ENCODE results near the gene SUV39H1.

The SUV39H1 gene

DNA sequence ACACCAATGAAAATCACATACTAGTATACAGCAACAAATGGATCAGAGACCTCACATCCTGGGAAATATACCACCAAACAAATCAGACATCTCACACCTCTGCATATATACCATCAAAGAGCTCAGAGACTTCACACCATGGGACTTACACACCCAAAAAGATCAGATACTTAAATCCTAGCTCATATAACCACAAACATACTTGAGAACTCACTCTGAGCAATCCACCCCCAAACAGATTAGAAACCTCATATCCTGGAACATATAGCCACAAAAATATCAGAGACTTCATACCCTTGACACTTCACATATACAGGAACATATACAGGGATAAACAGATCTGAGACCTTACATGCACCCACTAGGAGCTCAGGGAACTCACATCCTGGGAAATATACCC is 32.1 kb downstream of the SUV39H1 start:
- Histone ChIP-seq H3K9ac (ENCODE audit: low read depth in 1 of 2, low read length in 2 of 2) (no peak overlapping the region), H3K4me3 (ENCODE audit: low read depth in 1 of 2, low read length in 2 of 2) (no peak overlapping the region), H3K36me3 (ENCODE audit: control insufficient read depth in 1 of 2, insufficient read depth in 2 of 2, low read length in 2 of 2) (no peaks in the 10 kb centered on the region), H3K4me1 (ENCODE audit: control insufficient read depth in 1 of 2, insufficient read depth in 2 of 2, low read length in 2 of 2) (no peaks in the 10 kb centered on the region), H3K27me3 (ENCODE audit: control insufficient read depth in 1 of 2, insufficient read depth in 2 of 2, low read length in 2 of 2) (no peaks in the 10 kb centered on the region), H3K27ac (ENCODE audit: low read depth, low read length) (no peak overlapping the region), H3K9me3 (ENCODE audit: control insufficient read depth in 1 of 2, low read length in 2 of 2) (no peaks in the 10 kb centered on the region)

DNA sequence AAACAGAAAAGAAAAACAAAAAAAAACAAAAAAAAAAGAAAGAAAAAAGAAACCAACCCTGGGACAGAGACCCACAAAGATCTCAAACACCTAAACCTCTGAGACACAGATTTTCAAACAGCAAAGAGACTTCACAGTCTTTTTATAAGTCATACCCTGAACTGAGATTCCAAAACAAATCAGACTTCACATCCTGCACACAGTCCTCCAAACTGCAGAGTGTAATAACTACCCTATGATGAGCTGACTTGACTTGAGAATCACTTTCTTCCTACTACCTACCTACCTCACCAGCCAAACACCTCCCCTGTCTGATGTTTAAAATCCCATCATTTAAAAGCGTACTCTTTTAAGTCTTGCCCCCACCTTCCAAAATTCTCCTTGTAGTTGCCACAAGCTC is 39.8 kb downstream of the SUV39H1 start:
- Histone ChIP-seq H3K27me3 (ENCODE audit: control insufficient read depth in 1 of 2, insufficient read depth in 2 of 2, low read length in 2 of 2) (no peaks in the 10 kb centered on the region), H3K4me1 (ENCODE audit: control insufficient read depth in 1 of 2, insufficient read depth in 2 of 2, low read length in 2 of 2) (peaks cover 7 to 10% of the 10 kb centered on the region in 2 donors), H3K9me3 (ENCODE audit: control insufficient read depth in 1 of 2, low read length in 2 of 2) (no peaks in the 10 kb centered on the region), H3K36me3 (ENCODE audit: control insufficient read depth in 1 of 2, insufficient read depth in 2 of 2, low read length in 2 of 2) (no peaks in the 10 kb centered on the region), H3K4me3 (ENCODE audit: low read depth in 1 of 2, low read length in 2 of 2) (peak overlapping the region in 1 of 2 donors; percentile 53), H3K27ac (ENCODE audit: low read depth, low read length) (no peak overlapping the region), H3K9ac (ENCODE audit: low read depth in 1 of 2, low read length in 2 of 2) (no peak overlapping the region)

DNA sequence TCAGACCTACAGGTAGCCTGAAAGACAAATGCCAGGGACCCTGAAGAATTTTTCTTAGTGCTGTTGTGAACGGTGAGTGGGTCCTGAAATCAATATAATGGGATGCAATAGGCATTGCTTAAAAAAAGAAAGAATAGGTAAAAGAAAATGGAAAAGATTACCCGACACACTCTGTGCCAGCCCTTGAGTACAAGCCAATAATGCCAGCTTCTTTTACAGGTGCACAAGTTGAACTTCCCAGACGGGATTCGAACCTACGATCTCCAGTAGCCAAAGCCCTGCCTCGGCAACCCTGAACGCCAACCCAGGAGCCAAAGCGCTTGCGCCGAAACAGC is 40.3 kb downstream of the SUV39H1 start:
- H3K4me1 ChIP-seq (ENCODE audit: control insufficient read depth in 1 of 2, insufficient read depth in 2 of 2, low read length in 2 of 2), result peaks cover 7 to 10% of the 10 kb centered on the region in 2 donors
- peak overlapping the region; percentile 53 to 90 for H3K4me3 ChIP-seq (ENCODE audit: low read depth in 1 of 2, low read length in 2 of 2)
- peak overlapping the region in 1 of 2 donors; percentile 81 for H3K9ac ChIP-seq (ENCODE audit: low read depth in 1 of 2, low read length in 2 of 2)
- no peaks in the 10 kb centered on the region for H3K9me3 ChIP-seq (ENCODE audit: control insufficient read depth in 1 of 2, low read length in 2 of 2)
- H3K36me3 ChIP-seq (ENCODE audit: control insufficient read depth in 1 of 2, insufficient read depth in 2 of 2, low read length in 2 of 2), result no peaks in the 10 kb centered on the region
- no peaks in the 10 kb centered on the region for H3K27me3 ChIP-seq (ENCODE audit: control insufficient read depth in 1 of 2, insufficient read depth in 2 of 2, low read length in 2 of 2)
- H3K27ac ChIP-seq (ENCODE audit: low read depth, low read length), result no peak overlapping the region

DNA sequence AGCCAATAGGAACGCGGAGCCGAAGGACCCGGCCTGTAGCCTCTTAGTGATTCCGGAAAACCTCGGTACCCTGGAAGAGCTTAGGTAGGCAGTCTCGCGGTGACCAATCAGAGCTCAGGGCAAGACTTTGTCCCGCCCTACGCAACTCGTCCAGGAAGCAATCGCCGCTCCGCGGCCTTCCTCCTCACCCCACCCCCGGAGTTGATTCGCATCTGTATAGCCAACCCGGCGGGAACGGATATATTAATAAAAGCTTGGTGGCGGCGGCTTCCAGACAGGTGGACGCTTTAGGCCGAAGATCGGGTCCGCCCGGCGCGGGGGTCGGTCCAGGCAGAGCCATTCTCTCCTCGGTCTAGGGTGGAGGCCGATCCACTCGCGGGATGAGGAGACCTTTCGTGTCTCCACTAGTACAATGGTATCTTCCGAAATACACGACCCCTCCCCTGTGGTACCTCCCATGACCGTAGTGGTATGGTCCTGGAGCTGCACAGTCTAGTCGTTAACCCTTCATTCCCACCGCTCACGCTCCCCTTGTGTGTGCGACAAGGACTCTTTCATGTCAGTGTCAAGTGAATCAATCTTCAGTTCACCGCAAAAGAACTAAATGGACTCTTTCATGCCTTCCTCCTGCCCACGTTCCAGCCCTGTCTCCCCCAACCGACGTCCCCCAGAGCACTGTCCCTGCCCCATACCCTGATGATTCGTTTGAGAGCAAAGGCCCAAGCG is 40.8 kb downstream of the SUV39H1 start:
- Histone ChIP-seq H3K4me3 (ENCODE audit: low read depth in 1 of 2, low read length in 2 of 2) (peak overlapping the region; percentile 80 to 90), H3K4me1 (ENCODE audit: control insufficient read depth in 1 of 2, insufficient read depth in 2 of 2, low read length in 2 of 2) (peaks cover 7 to 10% of the 10 kb centered on the region in 2 donors), H3K9me3 (ENCODE audit: control insufficient read depth in 1 of 2, low read length in 2 of 2) (no peaks in the 10 kb centered on the region)

DNA sequence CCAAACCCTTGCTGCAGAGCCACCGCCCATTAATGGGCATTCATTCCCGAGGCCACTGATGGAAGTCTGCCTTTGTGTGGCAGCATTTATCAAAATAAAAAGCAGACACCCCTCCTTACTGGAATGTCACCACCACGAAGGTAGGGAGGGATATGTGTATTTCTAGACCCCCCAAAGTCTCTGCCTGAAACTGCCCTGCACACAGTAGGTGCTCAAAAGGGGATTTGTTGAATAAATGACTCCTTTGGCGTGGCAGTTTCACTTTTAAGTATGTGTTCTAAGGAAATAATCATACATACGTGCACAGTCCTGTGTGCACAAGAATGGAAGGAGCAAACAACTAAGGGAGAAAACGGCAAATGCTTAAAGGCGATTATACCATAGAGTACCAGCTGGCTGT is 41.4 kb downstream of the SUV39H1 start:
- no peaks in the 10 kb centered on the region for H3K36me3 ChIP-seq (ENCODE audit: control insufficient read depth in 1 of 2, insufficient read depth in 2 of 2, low read length in 2 of 2)
- H3K9ac ChIP-seq (ENCODE audit: low read depth in 1 of 2, low read length in 2 of 2), result peak overlapping the region; percentile 81 to 85
- H3K27ac ChIP-seq (ENCODE audit: low read depth, low read length), result peak overlapping the region; percentile 78
- no peaks in the 10 kb centered on the region for H3K27me3 ChIP-seq (ENCODE audit: control insufficient read depth in 1 of 2, insufficient read depth in 2 of 2, low read length in 2 of 2)
- H3K9me3 ChIP-seq (ENCODE audit: control insufficient read depth in 1 of 2, low read length in 2 of 2), result no peaks in the 10 kb centered on the region
- peak overlapping the region; percentile 80 to 90 for H3K4me3 ChIP-seq (ENCODE audit: low read depth in 1 of 2, low read length in 2 of 2)
- peaks cover 7 to 10% of the 10 kb centered on the region in 2 donors for H3K4me1 ChIP-seq (ENCODE audit: control insufficient read depth in 1 of 2, insufficient read depth in 2 of 2, low read length in 2 of 2)

More for the DNA sequence above, 40.8 kb downstream of the SUV39H1 start:
- Histone ChIP-seq H3K36me3 (ENCODE audit: control insufficient read depth in 1 of 2, insufficient read depth in 2 of 2, low read length in 2 of 2) (no peaks in the 10 kb centered on the region), H3K27me3 (ENCODE audit: control insufficient read depth in 1 of 2, insufficient read depth in 2 of 2, low read length in 2 of 2) (no peaks in the 10 kb centered on the region), H3K9ac (ENCODE audit: low read depth in 1 of 2, low read length in 2 of 2) (peak overlapping the region; percentile 81 to 85), H3K27ac (ENCODE audit: low read depth, low read length) (peak overlapping the region; percentile 78)

DNA sequence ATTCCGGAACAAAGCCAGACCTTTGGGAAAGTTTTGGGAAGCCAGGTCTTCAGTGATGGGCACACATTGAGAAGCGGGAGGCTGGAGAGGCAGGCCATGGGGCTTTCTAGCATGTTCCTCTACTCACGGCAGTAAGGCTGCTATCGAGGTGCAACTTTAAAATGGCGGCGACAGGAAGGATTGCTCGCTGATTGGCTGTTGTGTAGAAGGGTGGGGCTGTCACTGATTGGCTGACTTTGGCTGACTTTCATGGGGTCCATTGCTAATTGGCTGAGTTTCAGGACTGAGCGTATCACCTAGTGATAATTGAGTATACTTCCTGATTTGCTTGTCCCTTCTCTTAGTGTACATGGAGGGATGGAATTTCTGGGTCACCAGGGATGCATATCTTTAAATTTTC is 45.3 kb downstream of the SUV39H1 start:
- Histone ChIP-seq H3K9ac (ENCODE audit: low read depth in 1 of 2, low read length in 2 of 2) (no peak overlapping the region), H3K9me3 (ENCODE audit: control insufficient read depth in 1 of 2, low read length in 2 of 2) (no peaks in the 10 kb centered on the region), H3K27ac (ENCODE audit: low read depth, low read length) (no peak overlapping the region), H3K4me3 (ENCODE audit: low read depth in 1 of 2, low read length in 2 of 2) (no peak overlapping the region), H3K36me3 (ENCODE audit: control insufficient read depth in 1 of 2, insufficient read depth in 2 of 2, low read length in 2 of 2) (no peaks in the 10 kb centered on the region), H3K27me3 (ENCODE audit: control insufficient read depth in 1 of 2, insufficient read depth in 2 of 2, low read length in 2 of 2) (no peaks in the 10 kb centered on the region), H3K4me1 (ENCODE audit: control insufficient read depth in 1 of 2, insufficient read depth in 2 of 2, low read length in 2 of 2) (peaks cover 6 to 7% of the 10 kb centered on the region in 2 donors)

DNA sequence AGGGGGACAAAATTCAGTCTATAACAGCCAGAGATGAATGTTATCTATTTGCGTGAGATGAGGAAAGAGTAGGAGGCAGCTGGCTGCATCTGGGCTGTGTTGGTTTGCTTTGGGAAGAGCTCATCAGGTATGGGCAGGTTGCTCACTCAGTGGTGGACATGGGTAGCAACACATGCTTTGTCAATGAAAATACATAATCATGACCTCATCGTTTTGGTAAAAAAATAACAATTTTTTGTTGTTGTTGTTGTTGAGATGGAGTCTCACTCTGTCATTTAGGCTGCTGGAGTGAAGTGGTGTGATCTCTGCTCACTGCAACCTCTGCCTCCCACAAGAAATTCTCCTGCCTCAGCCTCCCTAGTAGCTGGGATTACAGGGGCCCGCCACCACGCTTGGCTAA is 48.7 kb downstream of the SUV39H1 start:
- Histone ChIP-seq H3K4me1 (ENCODE audit: control insufficient read depth in 1 of 2, insufficient read depth in 2 of 2, low read length in 2 of 2) (no peaks in the 10 kb centered on the region), H3K9ac (ENCODE audit: low read depth in 1 of 2, low read length in 2 of 2) (no peak overlapping the region), H3K9me3 (ENCODE audit: control insufficient read depth in 1 of 2, low read length in 2 of 2) (no peaks in the 10 kb centered on the region), H3K36me3 (ENCODE audit: control insufficient read depth in 1 of 2, insufficient read depth in 2 of 2, low read length in 2 of 2) (no peaks in the 10 kb centered on the region), H3K4me3 (ENCODE audit: low read depth in 1 of 2, low read length in 2 of 2) (no peak overlapping the region), H3K27me3 (ENCODE audit: control insufficient read depth in 1 of 2, insufficient read depth in 2 of 2, low read length in 2 of 2) (no peaks in the 10 kb centered on the region), H3K27ac (ENCODE audit: low read depth, low read length) (no peak overlapping the region)

DNA sequence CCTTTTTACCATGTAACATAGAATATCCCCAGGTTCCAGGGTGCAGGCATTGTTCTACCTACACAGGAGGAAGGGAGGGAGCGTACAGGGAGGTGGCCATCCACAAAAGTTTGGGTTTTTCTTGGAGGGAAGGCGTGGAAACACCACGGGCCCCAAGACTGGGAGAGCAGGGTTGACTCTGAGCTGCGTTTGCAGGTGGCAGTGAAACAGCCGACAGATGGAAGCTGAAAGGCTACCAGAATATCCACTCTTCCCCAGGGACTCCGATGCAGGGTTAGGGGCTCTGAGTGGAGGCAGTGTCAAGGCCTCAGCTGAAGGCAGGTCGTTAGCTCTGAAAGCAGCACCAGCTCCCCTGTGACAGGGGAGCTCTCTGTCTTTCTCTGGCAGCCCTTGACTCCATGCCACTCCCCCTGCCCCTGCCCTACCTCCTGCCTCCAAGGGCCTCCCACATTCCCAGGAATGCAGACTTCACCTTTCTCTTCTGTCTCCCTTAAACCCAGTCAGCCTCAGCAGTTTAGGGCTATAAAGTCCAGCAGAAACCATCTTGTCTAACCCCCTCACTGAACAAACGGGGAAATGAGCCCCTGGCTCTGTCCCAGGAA is 51.0 kb downstream of the SUV39H1 start:
- Histone ChIP-seq H3K4me1 (ENCODE audit: control insufficient read depth in 1 of 2, insufficient read depth in 2 of 2, low read length in 2 of 2) (no peaks in the 10 kb centered on the region), H3K9me3 (ENCODE audit: control insufficient read depth in 1 of 2, low read length in 2 of 2) (no peaks in the 10 kb centered on the region), H3K9ac (ENCODE audit: low read depth in 1 of 2, low read length in 2 of 2) (no peak overlapping the region), H3K4me3 (ENCODE audit: low read depth in 1 of 2, low read length in 2 of 2) (no peak overlapping the region), H3K36me3 (ENCODE audit: control insufficient read depth in 1 of 2, insufficient read depth in 2 of 2, low read length in 2 of 2) (no peaks in the 10 kb centered on the region), H3K27ac (ENCODE audit: low read depth, low read length) (no peak overlapping the region), H3K27me3 (ENCODE audit: control insufficient read depth in 1 of 2, insufficient read depth in 2 of 2, low read length in 2 of 2) (no peaks in the 10 kb centered on the region)

DNA sequence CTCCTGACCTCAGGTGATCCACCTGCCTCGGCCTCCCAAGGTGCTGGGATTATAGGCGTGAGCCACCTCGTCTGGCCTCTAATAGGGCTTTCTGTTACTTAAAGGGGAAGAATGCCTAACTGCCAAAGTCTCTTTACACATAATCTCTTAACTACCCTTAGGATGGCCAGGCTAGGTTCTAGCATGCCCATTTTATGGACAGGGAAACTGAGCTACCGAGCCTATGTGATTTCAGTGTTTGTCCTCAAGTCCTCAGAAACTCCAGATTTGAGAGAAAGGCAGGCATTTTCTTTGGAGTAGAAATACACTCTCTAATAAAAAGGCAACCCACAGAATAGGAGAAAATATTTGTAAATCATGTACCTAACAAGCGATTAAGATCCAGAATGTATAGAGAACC is 52.6 kb downstream of the SUV39H1 start:
- no peak overlapping the region for H3K27ac ChIP-seq (ENCODE audit: low read depth, low read length)
- no peak overlapping the region for H3K4me3 ChIP-seq (ENCODE audit: low read depth in 1 of 2, low read length in 2 of 2)
- no peaks in the 10 kb centered on the region for H3K27me3 ChIP-seq (ENCODE audit: control insufficient read depth in 1 of 2, insufficient read depth in 2 of 2, low read length in 2 of 2)
- H3K9me3 ChIP-seq (ENCODE audit: control insufficient read depth in 1 of 2, low read length in 2 of 2), result no peaks in the 10 kb centered on the region
- H3K9ac ChIP-seq (ENCODE audit: low read depth in 1 of 2, low read length in 2 of 2), result no peak overlapping the region
- no peaks in the 10 kb centered on the region for H3K4me1 ChIP-seq (ENCODE audit: control insufficient read depth in 1 of 2, insufficient read depth in 2 of 2, low read length in 2 of 2)
- no peaks in the 10 kb centered on the region for H3K36me3 ChIP-seq (ENCODE audit: control insufficient read depth in 1 of 2, insufficient read depth in 2 of 2, low read length in 2 of 2)

DNA sequence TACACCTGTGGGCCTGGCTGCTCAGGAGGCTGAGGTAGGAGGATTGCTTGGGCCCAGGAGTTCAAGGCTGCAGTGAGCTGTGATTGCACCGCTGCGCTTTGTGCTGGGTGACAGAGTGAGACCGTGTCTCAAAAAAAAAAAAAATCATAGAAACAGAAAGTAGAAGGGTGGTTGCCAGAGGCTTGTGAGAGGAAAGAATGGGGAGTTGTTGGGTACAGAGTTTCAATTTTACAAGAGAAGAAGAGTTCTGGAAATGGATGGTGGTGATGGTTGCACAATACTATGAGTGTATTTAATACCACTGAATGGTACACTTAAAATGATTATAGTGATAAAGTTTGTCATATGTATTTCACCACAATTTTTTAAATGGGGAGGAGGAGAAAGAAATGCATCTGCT is 54.8 kb downstream of the SUV39H1 start:
- Histone ChIP-seq H3K36me3 (ENCODE audit: control insufficient read depth in 1 of 2, insufficient read depth in 2 of 2, low read length in 2 of 2) (no peaks in the 10 kb centered on the region), H3K4me1 (ENCODE audit: control insufficient read depth in 1 of 2, insufficient read depth in 2 of 2, low read length in 2 of 2) (no peaks in the 10 kb centered on the region), H3K9me3 (ENCODE audit: control insufficient read depth in 1 of 2, low read length in 2 of 2) (no peaks in the 10 kb centered on the region), H3K27ac (ENCODE audit: low read depth, low read length) (no peak overlapping the region), H3K9ac (ENCODE audit: low read depth in 1 of 2, low read length in 2 of 2) (no peak overlapping the region), H3K4me3 (ENCODE audit: low read depth in 1 of 2, low read length in 2 of 2) (no peak overlapping the region), H3K27me3 (ENCODE audit: control insufficient read depth in 1 of 2, insufficient read depth in 2 of 2, low read length in 2 of 2) (no peaks in the 10 kb centered on the region)
